HCT116 (cell line): ENCODE data around the gene CYP4F3. TPM values are rescaled to one million over a fixed set of nuclear protein-coding genes. Genes with fewer than 3 reads are reported as not detected.
A peak's percentile ranks its signal among the peaks of the same experiment; 100 is the strongest.

Experiments used
- ATAC-seq: fragments of 200-7000 bp; cut with Tn5 transposase; 2 replicates; pipeline ENCODE4 v1.9.1; 2020; ENCODE audit warnings: mild to moderate bottlenecking, moderate library complexity
- BruUV-seq: library from RNA; stranded (reverse); fragments of 400-500 nt; replicated peaks from 2 replicates; lab custom pipeline; 2021; lab: Mats Ljungman, UMichigan
- CTCF ChIA-PET: fragments of 300-600 bp; sonication (Branson Sonifier 250); formaldehyde crosslinking; loops from one replicate; lab custom pipeline; 2021; ENCODE audit warnings: antibody characterized with exemption; lab: Charles Lee
- POLR2A ChIA-PET: fragments of 300-600, 350-600 bp; sonication (Branson Sonifier 250); formaldehyde crosslinking; loops from one replicate; lab custom pipeline; 2021; ENCODE audit warnings: antibody characterized with exemption; lab: Charles Lee
- RAD21 ChIA-PET, 2 experiments: fragments of 300-600 bp; sonication (Branson Sonifier 250); formaldehyde crosslinking; loops; one replicate each; lab custom pipeline; 2023; ENCODE audit warnings: low total read pairs in 2 of 2; ENCODE audit not compliant: uncharacterized antibody in 2 of 2, unreplicated experiment in 2 of 2, low non-redundant PET in 1 of 2; lab: Charles Lee
- DNase-seq: peaks from one replicate; pipeline ENCODE4 v3.0.0-alpha.2; 2010; ENCODE audit warnings: low read depth, low spot score
- H2AFZ ChIP-seq: fragments of 200-600 bp; shearing (Covaris generic), sonication (generic); 2 replicates; pipeline ENCODE4 v1.6.1; 2017; ENCODE audit warnings: low read depth, mixed run types, mixed read lengths, antibody characterized with exemption, low read length; ENCODE audit not compliant: poor library complexity, severe bottlenecking
- H3K27ac ChIP-seq: 2 replicates; pipeline ENCODE4 v1.5.1; 2012; ENCODE audit warnings: low read depth, low read length
- H3K27me3 ChIP-seq: fragments of 200-600 bp; sonication (generic); 2 replicates; pipeline ENCODE4 v1.6.1; 2016; ENCODE audit warnings: mixed run types, low read length, mixed read lengths; ENCODE audit not compliant: insufficient read depth
- H3K36me3 ChIP-seq, 2 experiments: fragments of 200-500 bp in 1 of 2; fragments of 200-600 bp in 1 of 2; sonication (Bioruptor generic) in 1 of 2; sonication (generic) in 1 of 2; 2 replicates each; pipeline versions ENCODE4 v1.5.1 to v1.6.1; 2014 to 2016; ENCODE audit warnings: low read length in 2 of 2, inconsistent platforms in 1 of 2, mixed read lengths in 1 of 2, mixed run types in 1 of 2; ENCODE audit not compliant: insufficient read depth in 2 of 2, control insufficient read depth in 1 of 2
- H3K4me1 ChIP-seq, 2 experiments: fragments of 200-600 bp in 1 of 2; sonication (generic) in 1 of 2; 2 replicates each; pipeline versions ENCODE4 v1.5.1 to v1.6.1; 2012 to 2017; ENCODE audit warnings: low read length in 2 of 2, inconsistent platforms in 1 of 2, mild to moderate bottlenecking in 1 of 2, mixed read lengths in 1 of 2, mixed run types in 1 of 2, moderate library complexity in 1 of 2; ENCODE audit not compliant: insufficient read depth in 2 of 2, control insufficient read depth in 1 of 2
- H3K4me2 ChIP-seq: fragments of 200-600 bp; sonication (generic); 2 replicates; pipeline ENCODE4 v1.6.1; 2017; ENCODE audit warnings: mixed run types, low read length, mixed read lengths
- H3K4me3 ChIP-seq, 2 experiments: fragments of 200-600 bp in 1 of 2; sonication (generic) in 1 of 2; replicated peaks in 1 of 2; 2 replicates each; pipeline ENCODE4 v1.5.1; 2011 to 2016; ENCODE audit warnings: low read length in 2 of 2, control low read depth in 1 of 2, low read depth in 1 of 2, mild to moderate bottlenecking in 1 of 2, mixed read lengths in 1 of 2, mixed run types in 1 of 2
- H3K79me2 ChIP-seq: fragments of 200-600 bp; sonication (generic); 2 replicates; pipeline ENCODE4 v1.6.1; 2017; ENCODE audit warnings: mild to moderate bottlenecking, mixed run types, low read length, moderate library complexity, mixed read lengths; ENCODE audit not compliant: insufficient read depth
- H3K9ac ChIP-seq: fragments of 200-600 bp; sonication (generic); 2 replicates; pipeline ENCODE4 v1.6.1; 2016; ENCODE audit warnings: low read length, mixed read lengths
- H3K9me2 ChIP-seq: fragments of 200-600 bp; sonication (generic), shearing (Covaris generic); 2 replicates; pipeline ENCODE4 v1.6.1; 2017; ENCODE audit warnings: mixed run types, mild to moderate bottlenecking, moderate library complexity; ENCODE audit not compliant: insufficient read depth
- H3K9me3 ChIP-seq, 2 experiments: fragments of 200-500 bp in 1 of 2; fragments of 200-600 bp in 1 of 2; sonication (Bioruptor generic) in 1 of 2; sonication (generic) in 1 of 2; 2 replicates each; pipeline ENCODE4 v1.6.1; 2014 to 2017; ENCODE audit warnings: low read length in 2 of 2, mixed read lengths in 2 of 2, inconsistent platforms in 1 of 2, low read depth in 1 of 2, mild to moderate bottlenecking in 1 of 2, mixed run types in 1 of 2, moderate library complexity in 1 of 2; ENCODE audit not compliant: control insufficient read depth in 1 of 2, insufficient read depth in 1 of 2
- H4K20me1 ChIP-seq: fragments of 200-600 bp; sonication (generic), shearing (Covaris generic); 2 replicates; pipeline ENCODE4 v1.6.1; 2017; ENCODE audit warnings: mixed run types, mild to moderate bottlenecking, moderate library complexity; ENCODE audit not compliant: insufficient read depth
- CBX3 ChIP-seq: IDR thresholded peaks from 2 replicates; pipeline ENCODE4 v1.6.1; 2012; ENCODE audit warnings: low read depth
- EZH2phosphoT487 ChIP-seq: fragments of 200-600 bp; IDR thresholded peaks from 2 replicates; pipeline ENCODE4 v1.6.1; 2018; ENCODE audit warnings: antibody characterized with exemption, borderline replicate concordance
- JUND ChIP-seq: IDR thresholded peaks from 2 replicates; pipeline ENCODE4 v1.6.1; 2012
- YY1 ChIP-seq: IDR thresholded peaks from 2 replicates; pipeline ENCODE4 v1.6.1; 2011; ENCODE audit warnings: low read length, low read depth, moderate library complexity, mild to moderate bottlenecking; ENCODE audit not compliant: insufficient replicate concordance; ENCODE audit errors: extremely low read depth
- intact Hi-C: fragments of 100-400 bp; cut with micrococcal nuclease; formaldehyde crosslinking; loops from 2 replicates; pipeline ENCODE4 v1.10.0; 2022
- total RNA-seq: library from RNA; stranded (reverse); gene quantifications from one replicate; pipeline ENCODE4 v1.2.1, GENCODE V29; 2021; ENCODE audit not compliant: unreplicated experiment
- TF ChIP-seq, protein P1 (sequence below): IDR thresholded peaks from 2 replicates; pipeline ENCODE4 v1.6.1; 2012
- TF ChIP-seq, protein P2 (sequence below): IDR thresholded peaks from 2 replicates; pipeline ENCODE4 v1.6.1; 2012; ENCODE audit warnings: low read depth
- TF ChIP-seq, protein P3 (sequence below), 3 experiments: fragments of 200-600 bp in 1 of 3; sonication (generic) in 1 of 3; IDR thresholded peaks in 2 of 3; conservative IDR thresholded peaks in 1 of 3; 2 replicates each; pipeline ENCODE4 v1.5.1; 2012 to 2017; ENCODE audit warnings: low read depth in 2 of 3, low read length in 2 of 3, antibody characterized with exemption in 1 of 3, borderline replicate concordance in 1 of 3, control low read depth in 1 of 3, mild to moderate bottlenecking in 1 of 3, mixed read lengths in 1 of 3, mixed run types in 1 of 3, moderate library complexity in 1 of 3; ENCODE audit not compliant: insufficient read depth in 1 of 3

The CYP4F3 gene
- total RNA-seq, 1 experiment from 2014 or later = 3.6 TPM

DNA sequence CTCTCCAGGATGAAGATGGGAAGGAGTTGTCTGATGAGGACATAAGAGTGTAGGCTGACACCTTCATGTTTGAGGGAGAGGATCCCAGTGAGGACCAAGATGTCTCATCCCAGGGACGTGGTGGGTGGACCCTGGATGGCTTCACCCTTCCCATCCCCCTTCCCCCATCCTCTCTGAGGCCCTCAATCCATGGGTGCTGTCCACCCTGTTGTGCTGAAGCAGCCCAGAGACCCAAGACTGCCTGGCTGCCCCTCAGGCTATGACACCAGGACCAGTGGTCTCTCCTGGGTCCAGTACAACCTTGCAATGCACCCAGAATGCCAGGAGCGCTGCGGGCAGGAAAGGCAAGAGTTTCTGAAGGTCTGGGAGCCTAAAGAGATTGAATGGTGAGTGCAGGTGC is 28.7 kb downstream of the CYP4F3 start:
- H3K4me2 ChIP-seq = no peak overlapping the region
- intact Hi-C loops = no loop called here
- DNase-seq = no peak
- H3K27me3 ChIP-seq = peaks cover 20% of the 10 kb centered on the region; the same call in 1 of the 2 replicates
- no peaks in the 10 kb centered on the region for H3K36me3 ChIP-seq
- no peaks in the 10 kb centered on the region for H3K79me2 ChIP-seq
- no peaks in the 10 kb centered on the region for H3K9me2 ChIP-seq
- TF ChIP-seq CBX3 = no peak
- TF ChIP-seq, protein P1, sequence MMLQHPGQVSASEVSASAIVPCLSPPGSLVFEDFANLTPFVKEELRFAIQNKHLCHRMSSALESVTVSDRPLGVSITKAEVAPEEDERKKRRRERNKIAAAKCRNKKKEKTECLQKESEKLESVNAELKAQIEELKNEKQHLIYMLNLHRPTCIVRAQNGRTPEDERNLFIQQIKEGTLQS = no peak
- no peak for TF ChIP-seq YY1
- TF ChIP-seq EZH2phosphoT487 = no peak
- TF ChIP-seq, protein P2, sequence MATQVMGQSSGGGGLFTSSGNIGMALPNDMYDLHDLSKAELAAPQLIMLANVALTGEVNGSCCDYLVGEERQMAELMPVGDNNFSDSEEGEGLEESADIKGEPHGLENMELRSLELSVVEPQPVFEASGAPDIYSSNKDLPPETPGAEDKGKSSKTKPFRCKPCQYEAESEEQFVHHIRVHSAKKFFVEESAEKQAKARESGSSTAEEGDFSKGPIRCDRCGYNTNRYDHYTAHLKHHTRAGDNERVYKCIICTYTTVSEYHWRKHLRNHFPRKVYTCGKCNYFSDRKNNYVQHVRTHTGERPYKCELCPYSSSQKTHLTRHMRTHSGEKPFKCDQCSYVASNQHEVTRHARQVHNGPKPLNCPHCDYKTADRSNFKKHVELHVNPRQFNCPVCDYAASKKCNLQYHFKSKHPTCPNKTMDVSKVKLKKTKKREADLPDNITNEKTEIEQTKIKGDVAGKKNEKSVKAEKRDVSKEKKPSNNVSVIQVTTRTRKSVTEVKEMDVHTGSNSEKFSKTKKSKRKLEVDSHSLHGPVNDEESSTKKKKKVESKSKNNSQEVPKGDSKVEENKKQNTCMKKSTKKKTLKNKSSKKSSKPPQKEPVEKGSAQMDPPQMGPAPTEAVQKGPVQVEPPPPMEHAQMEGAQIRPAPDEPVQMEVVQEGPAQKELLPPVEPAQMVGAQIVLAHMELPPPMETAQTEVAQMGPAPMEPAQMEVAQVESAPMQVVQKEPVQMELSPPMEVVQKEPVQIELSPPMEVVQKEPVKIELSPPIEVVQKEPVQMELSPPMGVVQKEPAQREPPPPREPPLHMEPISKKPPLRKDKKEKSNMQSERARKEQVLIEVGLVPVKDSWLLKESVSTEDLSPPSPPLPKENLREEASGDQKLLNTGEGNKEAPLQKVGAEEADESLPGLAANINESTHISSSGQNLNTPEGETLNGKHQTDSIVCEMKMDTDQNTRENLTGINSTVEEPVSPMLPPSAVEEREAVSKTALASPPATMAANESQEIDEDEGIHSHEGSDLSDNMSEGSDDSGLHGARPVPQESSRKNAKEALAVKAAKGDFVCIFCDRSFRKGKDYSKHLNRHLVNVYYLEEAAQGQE = peak; percentile 49
- TF ChIP-seq, protein P3, sequence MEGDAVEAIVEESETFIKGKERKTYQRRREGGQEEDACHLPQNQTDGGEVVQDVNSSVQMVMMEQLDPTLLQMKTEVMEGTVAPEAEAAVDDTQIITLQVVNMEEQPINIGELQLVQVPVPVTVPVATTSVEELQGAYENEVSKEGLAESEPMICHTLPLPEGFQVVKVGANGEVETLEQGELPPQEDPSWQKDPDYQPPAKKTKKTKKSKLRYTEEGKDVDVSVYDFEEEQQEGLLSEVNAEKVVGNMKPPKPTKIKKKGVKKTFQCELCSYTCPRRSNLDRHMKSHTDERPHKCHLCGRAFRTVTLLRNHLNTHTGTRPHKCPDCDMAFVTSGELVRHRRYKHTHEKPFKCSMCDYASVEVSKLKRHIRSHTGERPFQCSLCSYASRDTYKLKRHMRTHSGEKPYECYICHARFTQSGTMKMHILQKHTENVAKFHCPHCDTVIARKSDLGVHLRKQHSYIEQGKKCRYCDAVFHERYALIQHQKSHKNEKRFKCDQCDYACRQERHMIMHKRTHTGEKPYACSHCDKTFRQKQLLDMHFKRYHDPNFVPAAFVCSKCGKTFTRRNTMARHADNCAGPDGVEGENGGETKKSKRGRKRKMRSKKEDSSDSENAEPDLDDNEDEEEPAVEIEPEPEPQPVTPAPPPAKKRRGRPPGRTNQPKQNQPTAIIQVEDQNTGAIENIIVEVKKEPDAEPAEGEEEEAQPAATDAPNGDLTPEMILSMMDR (IDR thresholded peaks at IDR 0.05 in 2 of 3, conservative IDR thresholded peaks at IDR 0.05 in 1 of 3; ENCODE audit: borderline replicate concordance in 1 of 3, insufficient read depth in 1 of 3, low read depth in 2 of 3, low read length in 2 of 3) = no peak
- TF ChIP-seq JUND = no peak
- TF ChIP-seq, all 23 proteins: peak for 1
- H4K20me1 ChIP-seq = no peaks in the 10 kb centered on the region
- H3K27ac ChIP-seq = no peak overlapping the region
- RAD21 ChIA-PET = no interaction called here
- no peaks in the 10 kb centered on the region for H3K9me3 ChIP-seq
- H3K4me1 ChIP-seq = peaks cover 19 to 22% of the 10 kb centered on the region in 2 experiments
- CTCF ChIA-PET = no interaction called here
- POLR2A ChIA-PET = no interaction called here
- no peak overlapping the region for H2AFZ ChIP-seq
- BruUV-seq = no TSS peak
- no peak for ATAC-seq
- no peak overlapping the region for H3K9ac ChIP-seq
- no peak overlapping the region for H3K4me3 ChIP-seq
